ENCODE data around the gene KIAA1671.

DNA sequence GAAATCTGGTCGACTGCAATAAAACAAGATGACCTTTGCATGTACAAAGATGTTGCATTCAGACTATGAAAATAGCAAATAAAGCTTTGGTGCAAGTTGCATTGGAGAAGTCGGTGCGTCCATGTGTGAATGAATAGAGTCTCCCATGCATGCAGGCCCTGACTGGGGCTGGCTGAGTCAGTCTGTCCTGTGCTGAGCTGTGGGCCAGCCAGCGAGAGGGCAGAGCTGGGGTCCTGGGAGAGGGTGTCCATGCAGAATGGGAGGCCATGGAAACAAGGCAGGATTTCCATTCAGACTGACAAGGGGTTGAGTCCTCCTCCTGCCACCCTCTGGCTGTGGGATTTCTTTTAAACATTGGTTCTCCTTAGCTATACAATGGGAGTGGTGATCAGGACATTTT, 244.8 kb downstream of the KIAA1671 start:
- TF ChIP-seq, protein P1, sequence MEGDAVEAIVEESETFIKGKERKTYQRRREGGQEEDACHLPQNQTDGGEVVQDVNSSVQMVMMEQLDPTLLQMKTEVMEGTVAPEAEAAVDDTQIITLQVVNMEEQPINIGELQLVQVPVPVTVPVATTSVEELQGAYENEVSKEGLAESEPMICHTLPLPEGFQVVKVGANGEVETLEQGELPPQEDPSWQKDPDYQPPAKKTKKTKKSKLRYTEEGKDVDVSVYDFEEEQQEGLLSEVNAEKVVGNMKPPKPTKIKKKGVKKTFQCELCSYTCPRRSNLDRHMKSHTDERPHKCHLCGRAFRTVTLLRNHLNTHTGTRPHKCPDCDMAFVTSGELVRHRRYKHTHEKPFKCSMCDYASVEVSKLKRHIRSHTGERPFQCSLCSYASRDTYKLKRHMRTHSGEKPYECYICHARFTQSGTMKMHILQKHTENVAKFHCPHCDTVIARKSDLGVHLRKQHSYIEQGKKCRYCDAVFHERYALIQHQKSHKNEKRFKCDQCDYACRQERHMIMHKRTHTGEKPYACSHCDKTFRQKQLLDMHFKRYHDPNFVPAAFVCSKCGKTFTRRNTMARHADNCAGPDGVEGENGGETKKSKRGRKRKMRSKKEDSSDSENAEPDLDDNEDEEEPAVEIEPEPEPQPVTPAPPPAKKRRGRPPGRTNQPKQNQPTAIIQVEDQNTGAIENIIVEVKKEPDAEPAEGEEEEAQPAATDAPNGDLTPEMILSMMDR (IDR thresholded peaks at IDR 0.05) = no peak
- no peak for TF ChIP-seq EZH2 (IDR thresholded peaks at IDR 0.05)
